ENCODE measurements around the gene DBP. TPM values are rescaled to one million over a fixed set of nuclear protein-coding genes. Genes with fewer than 3 reads are reported as not detected.
A peak's percentile ranks its signal among the peaks of the same experiment; 100 is the strongest.
"Not testable (repeated sequence)": the region's sequence is repeated elsewhere in the genome, so short reads cannot be mapped to it uniquely, and the experiment has no call there.

The DBP gene
- total RNA-seq, 1 experiment from 2014 or later: 4.8 TPM

DNA sequence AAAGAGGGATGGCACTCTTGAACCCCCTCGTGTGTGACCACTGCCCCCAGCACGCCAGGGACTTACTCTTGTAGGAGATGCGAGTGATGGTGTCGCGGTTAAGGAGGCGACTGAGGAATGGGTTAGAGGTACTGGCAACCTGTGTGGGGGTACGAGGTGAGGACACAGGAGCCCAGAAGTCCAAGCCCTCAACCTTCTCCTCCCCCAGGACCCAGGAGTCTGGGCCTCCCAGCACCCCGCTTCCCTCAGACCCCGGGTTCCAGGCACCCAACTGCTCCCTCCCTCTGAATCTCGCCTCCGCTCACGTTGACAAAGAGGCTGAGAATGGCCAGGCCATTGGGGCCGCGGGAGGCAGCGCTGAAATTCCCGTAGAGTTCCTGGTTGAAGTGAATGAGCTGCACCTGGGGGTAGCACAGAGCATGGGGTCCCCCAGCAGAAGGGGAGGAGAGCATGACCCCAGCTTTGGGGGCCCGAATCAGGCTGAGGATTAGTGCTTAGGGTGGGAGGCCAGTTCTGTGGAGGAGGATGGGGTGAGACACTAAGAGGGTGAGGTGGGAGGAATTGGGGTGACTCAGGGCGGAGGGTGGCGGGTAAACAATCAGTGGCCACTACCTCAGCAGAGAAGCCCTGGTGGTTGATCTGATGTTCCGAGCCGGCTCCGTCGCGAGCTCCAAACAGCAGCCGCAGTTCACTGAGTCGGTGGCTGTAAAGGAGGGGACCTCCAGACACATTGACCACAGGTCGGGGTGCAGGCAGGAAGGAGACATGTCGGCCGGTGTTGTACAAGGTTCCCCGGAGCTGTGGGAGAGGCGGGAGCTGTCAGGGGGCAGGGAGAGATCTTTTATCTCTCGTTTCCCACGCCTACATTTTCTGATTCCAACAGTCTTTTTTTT is 2.5 kb upstream of the DBP start:
- no peak for DNase-seq (ENCODE audit: low read depth)

DNA sequence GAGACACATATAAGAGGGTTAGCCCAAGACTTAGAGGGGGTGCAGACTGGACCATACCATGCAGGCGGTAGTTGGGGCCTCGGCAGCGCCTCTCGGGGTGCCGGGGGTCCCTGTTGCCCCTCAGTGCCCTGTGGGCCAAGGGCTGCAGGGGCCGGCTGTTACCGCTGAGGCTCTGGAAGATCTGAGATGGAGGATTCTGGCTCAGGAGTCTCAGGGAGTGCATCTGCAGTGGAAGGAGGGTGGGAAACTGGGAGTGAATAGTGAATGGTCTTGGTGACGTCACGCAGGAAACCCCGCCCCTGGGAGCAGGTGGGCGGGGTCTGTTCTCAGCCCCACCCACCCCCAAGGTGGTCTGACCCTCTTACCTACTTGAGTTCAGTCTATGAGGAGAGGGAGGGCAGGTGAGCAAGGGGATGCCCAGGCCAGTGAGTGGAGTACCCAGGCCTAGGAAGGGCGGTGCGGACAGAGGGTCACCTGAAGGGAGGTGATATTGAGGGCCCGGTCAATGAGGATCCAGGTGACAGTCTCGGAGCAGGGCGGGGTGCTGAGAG is 1.7 kb upstream of the DBP start:
- DNase-seq (ENCODE audit: low read depth): no peak

DNA sequence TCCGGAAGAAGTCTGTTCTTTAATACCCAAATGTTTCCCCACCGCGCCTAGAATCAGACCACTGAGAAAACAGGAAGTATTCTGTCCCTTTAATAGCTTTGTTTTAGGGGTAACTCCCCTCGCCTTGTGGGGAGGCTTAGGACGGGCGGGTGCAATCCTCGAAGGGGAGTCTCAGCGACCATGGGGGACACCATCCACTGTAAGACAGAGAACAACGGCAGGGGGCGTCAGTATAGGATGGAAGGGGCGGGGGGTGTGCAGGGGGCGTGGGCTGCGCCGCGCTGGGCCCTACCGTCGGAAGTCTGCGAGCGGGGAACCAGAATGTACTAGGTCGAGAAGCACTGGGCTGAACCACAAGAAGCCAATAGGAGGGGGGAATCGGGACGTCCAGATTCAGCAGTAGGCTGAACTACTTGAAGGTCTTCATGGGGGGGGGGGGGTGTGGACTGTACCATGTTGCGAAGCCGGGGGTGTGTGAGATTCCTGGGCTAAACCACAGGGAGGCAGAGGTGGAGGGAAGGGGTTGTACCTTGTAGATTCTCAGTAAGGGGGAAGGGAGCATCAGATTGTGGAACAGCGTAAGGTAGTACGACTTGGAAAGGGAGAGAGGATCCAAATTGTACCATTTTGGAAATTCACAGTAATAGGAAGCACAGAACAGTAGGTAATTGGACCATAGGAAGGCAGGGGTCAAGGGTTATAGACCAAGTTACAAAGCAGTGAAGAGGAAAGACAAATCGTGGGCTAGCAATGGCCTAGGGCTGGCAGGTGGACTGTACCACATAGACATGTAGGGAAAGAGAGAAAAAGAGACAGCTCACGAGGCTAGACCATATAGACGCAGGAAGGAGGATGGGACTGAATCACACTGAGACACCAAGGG is 1.0 kb upstream of the DBP start:
- peak; percentile 88 for DNase-seq (ENCODE audit: low read depth)

DNA sequence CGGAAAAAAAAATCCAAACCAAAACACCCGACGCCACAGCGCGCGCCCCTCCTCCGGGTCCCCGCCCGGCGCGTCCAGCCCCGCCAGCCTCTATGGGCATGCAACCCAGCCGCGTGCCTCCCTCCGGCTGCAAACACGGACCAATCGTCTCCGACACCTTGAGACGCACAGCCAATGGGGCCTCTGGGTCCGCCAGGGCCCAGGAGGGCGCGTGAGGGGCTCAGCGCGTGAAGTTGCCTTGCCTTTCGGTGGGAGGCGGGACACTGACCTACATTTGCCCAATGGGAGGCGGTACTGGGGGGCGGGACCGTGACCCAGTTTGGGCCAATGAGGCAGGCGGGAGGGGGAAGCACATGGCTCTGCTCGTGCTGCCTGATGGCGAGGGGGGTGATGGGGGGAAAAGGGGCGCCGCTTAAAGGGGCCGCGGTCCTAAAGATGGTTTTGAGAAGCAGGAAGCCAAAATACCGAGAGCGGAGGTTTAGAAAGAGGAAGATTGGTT is 319 bp upstream of the DBP start:
- peak; percentile 98 for DNase-seq (ENCODE audit: low read depth)

DNA sequence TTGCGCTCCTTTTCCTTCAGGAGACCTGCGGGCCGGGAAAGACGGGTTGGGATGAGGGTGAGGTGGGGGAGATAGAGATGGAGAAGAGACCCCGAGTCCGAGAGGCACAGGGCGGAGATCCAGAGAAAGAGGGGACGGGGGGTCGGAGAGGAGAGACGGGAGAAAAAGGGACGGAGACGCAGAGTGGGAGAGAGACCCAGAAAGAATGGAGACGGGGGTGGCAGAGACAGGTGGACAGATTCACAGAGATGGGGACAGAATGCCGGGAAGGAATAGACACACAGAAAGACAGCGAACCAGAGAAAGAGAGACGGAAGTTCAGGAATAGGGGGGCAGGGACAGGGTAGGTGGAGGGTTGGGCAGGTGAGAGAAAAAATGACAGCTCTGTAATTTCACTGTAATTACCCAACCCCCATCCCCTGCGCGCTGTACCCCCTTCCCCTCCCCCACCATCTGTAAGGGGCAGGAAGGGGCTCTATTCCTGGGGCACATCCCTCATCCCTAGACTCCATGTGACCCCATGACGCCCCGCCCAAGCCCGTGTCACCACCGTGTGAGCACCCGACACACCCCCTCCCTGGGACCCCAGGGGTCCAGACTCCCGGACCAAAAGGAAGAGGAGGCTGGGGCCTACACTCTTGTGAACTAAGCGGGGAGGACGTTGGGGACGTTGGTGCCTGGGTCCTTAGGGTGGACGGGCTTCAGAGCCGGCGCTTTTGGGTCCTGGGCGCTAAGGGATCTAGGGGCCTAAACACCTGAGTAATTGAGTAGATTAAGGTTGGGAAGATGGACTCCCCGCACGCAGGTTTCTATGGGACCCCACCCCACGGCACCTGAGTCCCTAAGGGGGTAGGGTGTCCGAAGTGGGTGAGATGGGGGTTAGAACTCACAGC is 967 bp downstream of the DBP start:
- DNase-seq (ENCODE audit: low read depth): no peak

DNA sequence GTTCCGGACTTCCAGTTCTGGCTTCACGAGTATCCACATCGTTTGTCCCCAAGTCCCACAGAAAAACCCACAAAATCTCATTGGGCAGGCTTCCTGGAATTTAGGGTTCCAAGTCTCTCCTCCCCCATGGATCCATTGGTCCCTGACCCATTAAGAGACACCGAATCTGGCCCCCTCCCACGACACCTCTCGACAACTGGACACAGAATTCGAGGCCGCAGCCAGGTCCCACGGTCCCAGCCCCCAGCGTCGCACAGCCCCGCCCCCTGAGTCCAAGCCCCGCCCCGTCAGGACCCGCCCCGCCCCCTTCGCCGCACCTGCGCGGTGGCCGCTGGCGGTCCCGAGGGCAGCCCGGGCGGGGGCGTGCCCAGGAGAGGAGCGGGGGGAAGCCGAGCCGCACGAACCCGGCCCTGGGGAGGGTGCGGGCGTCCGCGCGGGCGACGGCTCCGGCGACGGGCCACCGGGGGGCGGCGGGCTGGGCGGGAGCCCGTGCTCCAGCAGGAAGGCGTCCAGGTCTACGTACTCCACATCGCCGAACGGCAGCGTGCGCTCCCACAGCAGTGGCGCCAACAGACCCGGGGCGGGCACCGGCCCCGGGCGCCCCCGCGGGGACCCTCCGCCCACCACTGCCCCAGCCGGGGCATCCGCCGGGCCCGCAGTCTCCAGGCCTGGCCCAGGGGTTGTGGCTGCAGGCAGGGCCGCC is 1.8 kb downstream of the DBP start:
- no peak for DNase-seq (ENCODE audit: low read depth)

DNA sequence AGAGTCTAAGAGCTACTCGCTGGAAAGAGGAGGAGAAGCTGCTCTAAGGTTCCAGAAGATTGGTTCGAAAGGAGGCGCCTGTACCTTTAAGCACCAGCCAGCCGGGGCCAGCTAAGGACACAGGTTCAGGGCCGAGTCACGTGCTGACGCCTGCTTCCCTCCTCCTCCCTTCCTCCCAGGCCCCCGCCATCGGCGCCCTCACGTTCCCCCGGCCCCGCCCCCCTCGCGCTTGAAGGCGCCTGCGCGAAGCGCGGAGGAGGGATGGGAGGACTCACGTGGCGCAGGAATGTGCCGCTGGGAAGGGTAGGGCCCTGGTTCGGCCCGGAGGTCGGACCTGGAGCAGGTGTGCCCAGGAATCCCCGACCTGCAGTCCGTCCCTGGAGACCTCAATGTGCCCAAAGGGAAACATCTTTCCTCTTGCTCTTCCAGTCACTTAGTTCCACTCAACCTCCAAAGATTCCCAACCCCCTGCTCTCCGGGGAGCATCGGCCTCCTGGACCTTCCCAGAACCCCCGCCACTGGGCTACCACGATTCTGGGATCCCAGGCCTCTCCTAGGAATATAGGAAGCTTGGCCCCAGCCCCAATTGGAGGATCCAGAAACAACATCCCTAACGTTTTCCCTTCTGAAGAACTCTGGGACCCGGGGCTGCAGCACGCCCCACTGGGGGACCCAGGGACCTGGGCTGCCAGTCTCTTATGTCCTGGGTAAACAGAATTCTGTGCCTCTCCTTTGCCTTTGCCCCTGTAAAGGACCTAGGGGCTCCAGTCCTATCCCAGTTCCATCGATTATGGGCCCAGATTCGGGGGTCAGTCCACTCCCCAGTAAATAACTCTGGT is 2.5 kb downstream of the DBP start:
- DNase-seq (ENCODE audit: low read depth): peak; percentile 93

DNA sequence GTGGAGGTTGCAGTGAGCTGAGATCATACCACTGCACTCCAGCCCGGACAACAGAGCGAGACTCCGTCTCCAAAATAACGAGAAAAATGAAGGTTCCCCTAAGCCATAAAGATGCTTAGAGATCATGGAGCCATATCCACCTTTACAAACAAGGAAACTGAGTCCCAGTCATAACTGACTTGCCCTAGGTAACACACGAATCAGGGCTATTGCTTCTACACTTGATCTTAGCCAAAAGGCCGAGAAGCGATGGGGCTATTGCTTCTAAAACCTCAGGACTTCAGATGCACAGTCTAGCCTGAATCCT is 3.2 kb downstream of the DBP start:
- no peak for DNase-seq (ENCODE audit: low read depth)

DNA sequence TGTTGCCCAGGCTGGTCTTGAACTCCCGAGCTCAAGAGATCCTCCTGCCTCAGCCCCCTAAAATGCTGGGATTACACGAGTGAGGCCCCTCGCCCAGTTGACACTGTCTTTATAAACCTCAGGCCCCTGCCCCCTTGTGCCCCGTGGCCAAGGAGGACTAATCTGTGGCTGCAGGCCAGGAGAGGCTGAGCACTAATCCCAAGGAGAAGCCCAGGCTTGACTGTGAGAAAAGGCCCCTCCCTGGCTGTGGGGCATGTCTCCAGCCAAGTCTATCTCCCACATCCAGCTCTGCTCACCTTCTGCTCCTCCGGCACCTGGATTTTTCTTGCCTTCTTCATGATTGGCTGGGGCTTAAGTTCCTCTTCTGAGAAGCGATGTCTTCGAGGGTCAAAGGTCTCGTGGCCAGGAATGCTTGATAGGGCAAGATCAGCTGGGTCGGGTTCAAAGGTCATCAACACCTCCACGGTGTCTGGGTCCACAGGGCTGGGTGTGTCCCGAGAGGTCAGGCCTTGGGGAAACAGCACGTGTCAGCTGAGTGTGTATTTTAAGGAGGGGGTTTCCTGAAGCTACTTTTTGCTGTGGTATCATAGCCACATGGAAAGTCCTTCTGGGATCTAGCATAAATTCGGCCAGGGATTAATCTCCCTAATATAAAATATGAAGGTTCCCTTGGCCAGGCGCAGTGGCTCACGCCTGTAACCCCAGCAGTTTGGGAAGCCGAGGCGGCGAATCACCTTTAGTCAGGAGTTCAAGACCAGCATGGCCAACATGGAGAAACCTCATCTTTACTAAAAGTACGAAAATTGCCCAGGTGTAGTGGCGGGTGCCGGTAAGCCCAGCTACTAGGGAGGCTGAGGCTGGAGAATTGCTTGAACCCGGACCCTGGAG is 3.8 kb downstream of the DBP start:
- DNase-seq (ENCODE audit: low read depth): no peak

DNA sequence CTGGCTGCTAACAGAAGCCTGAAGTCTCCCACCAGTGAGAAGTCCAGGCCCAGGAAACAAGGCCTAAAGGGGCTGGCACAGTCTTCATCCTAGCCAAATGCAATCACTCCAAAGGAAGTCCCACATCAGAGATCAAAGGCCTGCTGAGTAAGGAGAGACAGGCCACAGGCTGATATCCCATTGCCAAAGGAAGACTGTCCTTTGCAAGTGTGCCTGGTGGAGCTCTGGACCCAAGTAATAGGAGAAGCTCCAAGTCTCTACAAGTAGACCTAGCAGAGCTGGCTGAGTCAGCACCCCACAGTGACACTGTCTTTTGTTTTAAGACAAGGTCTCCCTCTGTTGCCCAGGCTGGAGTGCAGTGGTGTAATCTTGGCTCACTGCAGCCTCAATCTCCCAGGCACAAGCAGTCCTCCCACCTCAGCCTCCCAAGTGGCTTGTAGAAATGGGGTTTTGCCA is 4.5 kb downstream of the DBP start:
- DNase-seq (ENCODE audit: low read depth): peak; percentile 57

DNA sequence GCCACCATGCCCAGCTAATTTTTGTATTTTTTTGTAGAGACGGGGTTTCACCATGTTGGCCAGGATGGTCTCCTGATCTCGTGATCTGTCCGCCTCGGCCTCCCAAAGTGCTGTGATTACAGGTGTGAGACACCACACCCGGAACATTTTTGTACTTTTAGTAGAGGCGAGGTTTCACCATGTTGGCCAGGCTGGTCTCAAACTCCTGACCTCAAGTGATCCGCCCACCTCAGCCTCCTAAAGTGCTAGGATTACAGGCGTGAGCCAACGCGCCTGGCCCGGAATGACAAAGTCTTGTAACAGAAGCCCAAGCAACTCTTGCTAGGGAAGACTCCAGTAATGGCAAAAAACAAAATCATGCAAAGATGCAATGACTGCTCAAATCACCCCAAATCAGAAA is 4.9 kb downstream of the DBP start:
- not testable (repeated sequence) for DNase-seq (ENCODE audit: low read depth)

DNA sequence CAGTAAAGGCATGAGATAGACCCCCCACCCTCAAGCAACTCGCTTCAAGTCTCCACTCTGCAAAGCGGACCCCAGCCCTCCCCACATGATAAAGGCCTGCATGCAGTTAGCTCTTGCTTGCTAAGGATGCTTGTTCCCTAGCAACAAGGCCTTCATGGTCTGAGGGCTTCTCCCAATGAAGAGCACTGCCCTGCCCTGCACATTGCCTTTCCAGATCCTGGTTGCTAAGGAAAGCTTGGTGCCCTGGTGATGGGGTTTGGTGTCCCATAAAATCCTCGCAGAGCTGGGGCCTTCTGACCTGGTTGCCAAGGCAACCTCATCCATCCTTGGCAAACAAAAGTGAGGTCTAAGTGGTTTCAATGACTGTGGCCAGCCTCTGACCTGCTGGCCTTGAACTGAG is 6.0 kb downstream of the DBP start:
- DNase-seq (ENCODE audit: low read depth): peak; percentile 30

DNA sequence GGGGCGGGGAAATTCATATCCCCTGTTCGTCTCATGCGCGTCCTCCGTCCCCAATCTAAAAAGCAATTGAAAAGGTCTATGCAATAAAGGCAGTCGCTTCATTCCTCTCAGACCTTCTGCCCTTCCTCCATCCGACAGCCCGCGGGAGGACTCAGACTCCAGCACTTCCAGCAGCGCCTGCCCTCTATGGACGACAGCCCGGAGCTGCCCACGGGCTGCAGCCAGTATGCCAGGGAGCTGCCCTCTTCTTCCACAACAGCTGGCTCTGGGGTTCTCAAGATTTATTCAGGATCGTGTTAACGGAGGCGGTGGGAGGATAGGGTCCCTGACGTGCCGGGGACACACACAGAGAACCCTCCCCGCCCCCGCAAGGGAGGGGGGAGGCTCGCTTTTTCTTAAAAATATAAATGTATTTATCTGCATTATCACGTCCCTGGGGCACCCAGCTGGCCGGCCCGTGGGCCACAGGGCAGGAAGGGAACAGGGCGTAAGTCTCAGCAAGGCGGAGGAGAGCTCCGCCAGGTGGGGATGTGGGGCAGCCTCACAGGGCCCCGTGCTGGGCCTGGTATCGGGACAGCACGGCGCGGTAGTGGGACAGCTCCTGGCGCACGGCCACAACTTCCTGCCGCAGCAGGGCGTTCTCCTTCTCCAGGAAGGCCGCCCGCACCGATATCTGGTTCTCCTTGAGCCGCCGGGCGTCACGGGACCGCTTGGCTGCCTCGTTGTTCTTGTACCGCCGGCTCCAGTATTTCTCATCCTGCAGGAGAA is 6.7 kb downstream of the DBP start:
- DNase-seq (ENCODE audit: low read depth): no peak

DNA sequence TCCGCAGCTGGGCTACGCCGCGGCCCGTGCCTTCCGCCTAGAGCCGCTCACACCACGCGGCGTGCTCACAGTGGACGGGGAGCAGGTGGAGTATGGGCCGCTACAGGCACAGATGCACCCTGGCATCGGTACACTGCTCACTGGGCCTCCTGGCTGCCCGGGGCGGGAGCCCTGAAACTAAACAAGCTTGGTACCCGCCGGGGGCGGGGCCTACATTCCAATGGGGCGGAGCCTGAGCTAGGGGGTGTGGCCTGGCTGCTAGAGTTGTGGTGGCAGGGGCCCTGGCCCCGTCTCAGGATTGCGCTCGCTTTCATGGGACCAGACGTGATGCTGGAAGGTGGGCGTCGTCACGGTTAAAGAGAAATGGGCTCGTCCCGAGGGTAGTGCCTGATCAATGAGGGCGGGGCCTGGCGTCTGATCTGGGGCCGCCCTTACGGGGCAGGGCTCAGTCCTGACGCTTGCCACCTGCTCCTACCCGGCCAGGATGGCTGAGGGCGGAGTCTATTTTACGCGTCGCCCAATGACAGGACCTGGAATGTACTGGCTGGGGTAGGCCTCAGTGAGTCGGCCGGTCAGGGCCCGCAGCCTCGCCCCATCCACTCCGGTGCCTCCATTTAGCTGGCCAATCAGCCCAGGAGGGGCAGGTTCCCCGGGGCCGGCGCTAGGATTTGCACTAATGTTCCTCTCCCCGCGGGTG is 7.4 kb downstream of the DBP start:
- no peak for DNase-seq (ENCODE audit: low read depth)

DNA sequence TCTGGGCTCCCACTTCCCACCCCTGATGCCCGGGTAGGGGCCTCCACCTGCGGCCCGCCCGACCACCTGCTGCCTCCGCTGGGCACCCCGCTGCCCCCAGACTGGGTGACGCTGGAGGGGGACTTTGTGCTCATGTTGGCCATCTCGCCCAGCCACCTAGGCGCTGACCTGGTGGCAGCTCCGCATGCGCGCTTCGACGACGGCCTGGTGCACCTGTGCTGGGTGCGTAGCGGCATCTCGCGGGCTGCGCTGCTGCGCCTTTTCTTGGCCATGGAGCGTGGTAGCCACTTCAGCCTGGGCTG is 7.9 kb downstream of the DBP start:
- no peak for DNase-seq (ENCODE audit: low read depth)

DNA sequence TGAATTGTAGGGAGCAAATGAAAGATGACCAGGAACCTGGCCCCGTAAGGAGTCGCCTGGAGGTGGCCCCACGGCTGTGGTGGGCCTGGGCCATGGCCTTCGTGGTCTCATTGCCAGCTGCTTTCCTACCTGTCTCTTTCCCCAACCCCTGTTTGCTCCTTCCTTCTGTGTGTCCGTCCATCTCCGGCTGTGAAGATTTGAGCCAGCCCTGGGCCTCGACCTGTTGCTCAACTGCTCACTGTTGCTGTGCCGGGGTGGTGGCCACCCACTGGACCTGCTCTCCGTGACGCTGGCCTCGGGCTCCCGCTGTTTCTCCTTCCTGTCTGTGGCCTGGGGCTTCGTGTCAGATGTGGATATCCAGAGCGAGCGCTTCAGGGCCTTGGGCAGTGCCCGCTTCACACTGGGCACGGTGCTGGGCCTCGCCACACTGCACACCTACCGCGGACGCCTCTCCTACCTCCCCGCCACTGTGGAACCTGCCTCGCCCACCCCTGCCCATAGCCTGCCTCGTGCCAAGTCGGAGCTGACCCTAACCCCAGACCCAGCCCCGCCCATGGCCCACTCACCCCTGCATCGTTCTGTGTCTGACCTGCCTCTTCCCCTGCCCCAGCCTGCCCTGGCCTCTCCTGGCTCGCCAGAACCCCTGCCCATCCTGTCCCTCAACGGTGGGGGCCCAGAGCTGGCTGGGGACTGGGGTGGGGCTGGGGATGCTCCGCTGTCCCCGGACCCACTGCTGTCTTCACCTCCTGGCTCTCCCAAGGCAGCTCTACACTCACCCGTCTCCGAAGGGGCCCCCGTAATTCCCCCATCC is 8.5 kb downstream of the DBP start:
- DNase-seq (ENCODE audit: low read depth): no peak
